NCI-H526 treated with DMSO at 0.1 percent for 48 hours (cell line): ENCODE results near the gene GALNT18.

Source experiments
- DNase-seq: peaks from one replicate; lab custom pipeline; 2025; lab: John Stamatoyannopoulos, UW

The GALNT18 gene

GRCh38 chr11:11624204-11624603 lies 2.4 kb upstream of the GALNT18 start:
- no peak for DNase-seq

- DNase-seq, result no peak
Observed at GRCh38 chr11:11622772-11623171, 967 bp upstream of the GALNT18 start.

GRCh38 chr11:11622340-11622706 lies 518 bp upstream of the GALNT18 start:
- no peak for DNase-seq

- peak; percentile 54 for DNase-seq
Observed at GRCh38 chr11:11620921-11621572, 758 bp downstream of the GALNT18 start.

- peak; percentile 54 for DNase-seq
Observed at GRCh38 chr11:11620173-11620920, 1.5 kb downstream of the GALNT18 start.

- no peak for DNase-seq
Observed at GRCh38 chr11:11618973-11619435, 2.8 kb downstream of the GALNT18 start.

- no peak for DNase-seq
Observed at GRCh38 chr11:11615086-11615485, 6.7 kb downstream of the GALNT18 start.

- no peak for DNase-seq
Observed at GRCh38 chr11:11612439-11612838, 9.4 kb downstream of the GALNT18 start.

- DNase-seq, result no peak
Observed at GRCh38 chr11:11611381-11611780, 10.4 kb downstream of the GALNT18 start.

GRCh38 chr11:11608783-11609232 lies 13.0 kb downstream of the GALNT18 start:
- DNase-seq, result no peak

GRCh38 chr11:11607772-11608171 lies 14.0 kb downstream of the GALNT18 start:
- DNase-seq, result no peak

- no peak for DNase-seq
Observed at GRCh38 chr11:11605821-11606450, 15.9 kb downstream of the GALNT18 start.

GRCh38 chr11:11605181-11605580 lies 16.6 kb downstream of the GALNT18 start:
- DNase-seq, result peak; percentile 26

GRCh38 chr11:11604370-11604990 lies 17.3 kb downstream of the GALNT18 start:
- DNase-seq, result no peak

GRCh38 chr11:11602011-11602410 lies 19.8 kb downstream of the GALNT18 start:
- DNase-seq, result no peak

- no peak for DNase-seq
Observed at GRCh38 chr11:11600288-11600687, 21.5 kb downstream of the GALNT18 start.

GRCh38 chr11:11598243-11598642 lies 23.6 kb downstream of the GALNT18 start:
- no peak for DNase-seq

GRCh38 chr11:11594162-11594561 lies 27.6 kb downstream of the GALNT18 start:
- no peak for DNase-seq

GRCh38 chr11:11592146-11592684 lies 29.6 kb downstream of the GALNT18 start:
- DNase-seq, result no peak

GRCh38 chr11:11589437-11589836 lies 32.4 kb downstream of the GALNT18 start:
- no peak for DNase-seq

GRCh38 chr11:11588891-11589290 lies 32.9 kb downstream of the GALNT18 start:
- DNase-seq, result no peak

GRCh38 chr11:11588243-11588642 lies 33.6 kb downstream of the GALNT18 start:
- no peak for DNase-seq
